GM10266 (cell line): Measurements from ENCODE around the gene BAMBI.

Source experiments
- DNase-seq: peaks from one replicate; pipeline ENCODE4 v3.0.0; 2012; ENCODE audit errors: extremely low spot score
- TF ChIP-seq, protein P1 (sequence below): IDR thresholded peaks from 2 replicates; pipeline ENCODE4 v1.5.1; 2012; ENCODE audit warnings: mild to moderate bottlenecking, low read depth; ENCODE audit not compliant: control insufficient read depth, insufficient read depth; ENCODE audit errors: missing control alignments

Gene BAMBI

DNA sequence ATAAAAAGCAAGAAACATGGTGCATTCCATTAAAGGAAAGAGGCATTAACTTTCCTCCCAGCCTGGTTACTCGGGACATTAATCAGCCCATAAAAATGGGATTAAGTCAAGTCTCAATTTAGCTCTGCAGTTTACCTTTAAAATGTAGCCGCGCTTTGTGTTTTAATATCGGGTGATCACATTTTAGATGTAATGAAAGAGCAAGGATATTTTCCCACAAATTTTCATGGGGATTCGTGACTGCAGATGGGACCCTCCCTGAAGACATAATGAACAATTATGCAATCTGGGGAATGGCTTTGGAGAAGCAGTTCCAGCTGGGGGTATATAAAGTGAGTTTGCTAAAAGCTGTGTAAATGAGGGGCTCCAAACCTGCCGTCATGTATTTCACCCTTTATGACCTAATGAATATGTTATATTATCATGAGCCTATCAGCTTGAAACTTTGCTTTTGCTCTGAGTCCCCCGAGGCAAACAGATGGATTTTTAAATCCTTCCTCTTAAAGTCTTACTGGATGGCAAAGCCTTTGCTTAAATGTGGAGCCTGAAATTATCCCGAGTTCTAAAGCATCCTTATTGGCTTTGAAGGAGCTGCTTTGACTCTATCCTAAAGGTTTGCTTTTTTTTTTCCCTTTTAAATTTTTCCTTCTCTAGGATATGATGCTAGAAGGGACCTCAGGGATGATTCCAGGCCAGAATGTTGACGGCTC, 31.8 kb downstream of the BAMBI start:
- TF ChIP-seq, protein P1, sequence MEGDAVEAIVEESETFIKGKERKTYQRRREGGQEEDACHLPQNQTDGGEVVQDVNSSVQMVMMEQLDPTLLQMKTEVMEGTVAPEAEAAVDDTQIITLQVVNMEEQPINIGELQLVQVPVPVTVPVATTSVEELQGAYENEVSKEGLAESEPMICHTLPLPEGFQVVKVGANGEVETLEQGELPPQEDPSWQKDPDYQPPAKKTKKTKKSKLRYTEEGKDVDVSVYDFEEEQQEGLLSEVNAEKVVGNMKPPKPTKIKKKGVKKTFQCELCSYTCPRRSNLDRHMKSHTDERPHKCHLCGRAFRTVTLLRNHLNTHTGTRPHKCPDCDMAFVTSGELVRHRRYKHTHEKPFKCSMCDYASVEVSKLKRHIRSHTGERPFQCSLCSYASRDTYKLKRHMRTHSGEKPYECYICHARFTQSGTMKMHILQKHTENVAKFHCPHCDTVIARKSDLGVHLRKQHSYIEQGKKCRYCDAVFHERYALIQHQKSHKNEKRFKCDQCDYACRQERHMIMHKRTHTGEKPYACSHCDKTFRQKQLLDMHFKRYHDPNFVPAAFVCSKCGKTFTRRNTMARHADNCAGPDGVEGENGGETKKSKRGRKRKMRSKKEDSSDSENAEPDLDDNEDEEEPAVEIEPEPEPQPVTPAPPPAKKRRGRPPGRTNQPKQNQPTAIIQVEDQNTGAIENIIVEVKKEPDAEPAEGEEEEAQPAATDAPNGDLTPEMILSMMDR = no peak
- DNase-seq = no peak

DNA sequence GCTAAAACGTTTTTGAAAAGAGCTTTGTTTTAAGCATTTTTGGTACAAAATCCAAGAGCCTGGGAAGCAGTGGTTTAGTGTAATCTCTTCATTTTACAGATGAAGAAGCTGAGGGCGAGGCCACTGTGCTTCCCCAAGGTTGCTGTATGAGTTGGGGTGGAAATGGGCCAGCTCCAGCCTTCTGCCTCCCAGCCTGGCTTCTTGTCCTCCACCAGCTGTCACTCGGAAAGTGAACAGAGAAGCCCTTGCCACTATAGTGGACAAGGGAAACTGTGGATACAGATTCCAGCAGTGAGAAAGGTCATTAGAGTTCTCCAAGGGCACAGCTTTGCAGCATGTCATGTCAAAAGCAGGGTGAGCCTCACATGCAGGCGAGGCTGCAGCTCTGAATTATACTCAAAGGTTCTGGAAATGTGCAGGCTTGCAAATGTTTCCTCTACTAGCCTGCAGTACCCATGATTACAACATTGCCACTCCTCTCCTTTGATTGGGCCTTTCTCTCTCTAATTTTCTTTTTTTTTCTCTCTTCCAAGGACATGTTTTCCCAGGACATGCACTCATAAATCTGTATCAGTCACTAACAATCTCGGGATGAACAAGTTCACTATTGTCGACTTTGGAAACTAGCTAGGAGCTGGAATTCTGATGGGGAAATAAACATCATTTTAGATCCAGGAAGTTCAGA, 33.0 kb downstream of the BAMBI start:
- TF ChIP-seq, protein P1 = no peak
- no peak for DNase-seq

DNA sequence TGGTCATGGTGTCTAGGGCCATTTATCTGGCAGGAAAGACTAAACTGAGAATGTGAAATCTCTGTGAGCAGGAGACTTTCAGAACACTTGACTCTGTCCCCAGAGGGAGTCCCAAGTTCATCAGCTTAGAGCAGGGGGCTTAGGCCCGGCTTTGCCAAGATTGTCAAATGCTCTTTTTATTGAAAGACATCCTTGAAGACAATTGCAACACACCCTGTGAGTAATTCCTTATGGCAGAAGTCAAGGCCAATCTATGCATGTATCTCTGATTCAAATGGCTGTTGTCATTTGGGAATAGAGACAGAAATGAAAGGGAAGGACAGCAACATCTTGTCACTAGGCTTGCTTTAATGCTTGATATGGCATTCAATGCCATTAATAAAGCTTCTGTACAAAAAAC, 33.7 kb downstream of the BAMBI start:
- DNase-seq = no peak
- TF ChIP-seq, protein P1 = no peak

DNA sequence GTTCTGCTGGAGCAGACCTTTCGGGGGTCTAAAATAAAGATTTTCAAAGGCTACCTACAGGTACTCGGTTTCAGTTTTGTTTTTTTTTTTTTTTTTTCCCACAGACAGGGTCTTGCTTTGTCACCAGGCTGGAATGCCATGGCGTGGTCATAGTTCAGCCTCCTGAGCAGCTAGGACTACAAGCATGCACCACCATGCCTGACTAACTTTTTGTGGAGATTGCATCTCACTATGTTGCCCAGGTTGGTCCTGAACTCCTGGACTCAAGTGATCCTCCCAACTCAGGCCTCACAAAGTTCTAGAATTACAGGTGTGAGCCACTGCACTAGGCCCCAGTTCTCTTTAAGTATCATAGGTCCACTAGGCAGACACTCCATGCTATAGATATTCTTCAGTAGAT, 34.5 kb downstream of the BAMBI start:
- TF ChIP-seq, protein P1 = no peak
- no peak for DNase-seq

DNA sequence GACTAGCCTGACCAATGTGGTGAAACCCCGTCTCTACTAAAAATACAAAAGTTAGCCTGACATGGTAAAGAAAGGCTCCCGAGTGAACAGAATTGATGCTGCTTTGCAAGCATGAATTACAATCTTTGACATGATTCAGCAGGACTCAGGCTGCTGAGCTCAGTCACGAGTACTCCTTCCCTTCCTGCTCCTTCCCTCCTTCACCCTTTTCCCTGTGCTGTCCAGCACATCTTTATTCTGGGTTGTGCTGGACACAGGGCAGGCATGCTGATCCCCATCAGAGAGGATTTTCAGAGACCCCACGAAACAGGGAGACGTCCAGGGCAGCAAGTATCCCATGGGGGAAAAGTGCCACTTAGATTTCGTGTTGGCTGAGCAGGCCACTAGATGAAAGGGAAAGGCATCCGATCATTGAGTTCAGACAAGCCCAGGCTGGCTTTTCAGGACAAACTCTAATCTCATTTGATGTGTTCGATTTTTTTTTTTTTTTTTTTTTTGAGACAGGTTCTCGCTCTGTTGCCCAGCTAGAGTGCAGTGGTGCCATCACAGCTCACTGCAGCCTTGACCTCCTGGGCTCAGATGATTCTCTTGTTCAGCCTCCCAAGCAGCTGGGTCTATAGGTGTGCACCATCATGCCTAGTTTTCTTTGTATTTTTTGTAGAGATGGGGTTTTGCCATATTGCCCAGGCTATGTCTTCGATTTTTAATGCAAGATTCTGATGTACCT, 36.5 kb downstream of the BAMBI start:
- no peak for DNase-seq
- TF ChIP-seq, protein P1 = no peak

DNA sequence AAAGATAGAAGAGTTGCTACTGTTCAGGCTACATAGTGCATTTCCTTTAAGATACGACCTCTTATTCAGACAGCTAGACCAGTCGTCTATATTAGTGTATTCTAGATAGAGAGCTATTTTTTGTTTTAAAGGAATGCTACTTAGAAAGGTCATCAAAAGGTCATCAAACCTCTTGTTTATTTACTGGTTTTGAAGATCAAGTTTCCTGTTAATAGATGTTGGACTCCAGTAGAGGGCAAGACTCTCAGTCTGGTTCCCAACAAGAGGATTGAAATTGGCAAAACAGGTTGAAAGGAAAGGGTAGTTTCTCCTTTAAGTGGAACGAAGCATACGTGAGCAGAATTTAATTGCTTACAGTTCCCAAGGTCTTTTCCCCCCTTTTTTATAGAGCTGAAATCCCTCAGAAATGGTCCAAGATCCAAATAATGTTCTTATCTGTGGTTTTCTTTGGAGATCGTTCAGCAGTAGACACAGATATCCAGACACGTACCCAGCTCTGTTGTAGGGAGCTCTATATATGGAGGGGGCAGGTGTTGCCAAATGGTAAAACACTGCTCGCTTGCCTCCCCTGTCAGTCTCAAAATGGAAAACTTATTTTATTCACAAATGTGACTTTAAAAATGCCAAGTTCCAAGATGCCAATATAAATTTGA, 37.2 kb downstream of the BAMBI start:
- no peak for DNase-seq
- TF ChIP-seq, protein P1 = no peak

DNA sequence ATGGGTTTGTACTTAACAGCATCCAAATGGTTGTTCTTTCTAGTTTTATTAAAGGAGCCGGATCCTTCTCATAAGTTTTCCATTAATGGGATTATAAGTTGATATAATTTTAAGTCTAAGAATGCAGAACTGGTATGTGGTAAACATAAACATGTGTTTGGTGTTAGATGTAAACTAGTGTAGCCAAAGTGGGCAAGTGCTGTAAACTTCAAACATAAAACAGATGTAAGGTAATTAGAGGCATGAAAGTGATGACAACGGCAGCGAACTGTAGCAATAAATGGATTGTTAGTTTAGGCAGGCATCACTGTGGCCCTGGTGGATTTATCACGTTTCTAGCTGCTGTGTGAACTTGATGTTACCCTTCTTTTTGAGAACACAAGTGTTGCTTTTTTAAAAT, 37.9 kb downstream of the BAMBI start:
- TF ChIP-seq, protein P1 = no peak
- DNase-seq = no peak
